ENCODE results near the gene SMTN.
"Not testable (repeated sequence)": the region's sequence is repeated elsewhere in the genome, so short reads cannot be mapped to it uniquely, and the experiment has no call there.

Gene SMTN

DNA sequence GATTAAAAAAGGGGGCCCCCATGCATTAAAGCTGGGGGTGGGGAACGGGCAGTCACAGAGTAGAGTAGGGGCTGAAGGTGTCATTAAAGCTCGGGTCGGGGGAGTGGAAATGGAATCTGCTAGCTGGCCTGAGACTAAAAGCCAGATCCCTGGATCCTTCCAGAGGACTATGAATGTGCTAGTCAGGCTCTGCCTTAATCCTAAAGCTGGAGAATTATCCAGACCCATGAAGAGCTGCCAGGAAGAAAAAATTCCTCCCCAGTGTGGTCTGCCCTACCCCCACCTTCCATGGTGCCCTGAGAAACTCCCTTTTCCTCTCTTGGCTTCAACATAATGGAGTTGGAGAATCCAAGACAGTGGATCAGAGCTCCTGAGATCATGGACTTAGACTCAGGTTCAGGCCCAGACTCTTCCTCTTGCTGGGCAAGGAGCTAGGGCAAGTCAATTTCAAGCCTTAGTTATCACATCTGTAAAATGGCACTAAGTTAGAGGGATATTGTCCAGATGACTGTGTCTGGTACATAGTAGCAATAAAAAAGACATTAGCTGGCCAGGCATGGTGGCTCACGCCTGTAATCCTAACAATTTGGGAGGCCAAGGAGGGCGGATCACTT is 24.0 kb upstream of the SMTN start:
- Histone ChIP-seq H3K27me3 (replicated peaks; ENCODE audit: insufficient read depth, low read length) (no peaks in the 10 kb centered on the region), H3K79me2 (ENCODE audit: low read length) (no peaks in the 10 kb centered on the region), H3K36me3 (replicated peaks; ENCODE audit: insufficient read depth, low read length) (no peaks in the 10 kb centered on the region), H3K9me3 (replicated peaks; ENCODE audit: insufficient read depth, low read length) (no peaks in the 10 kb centered on the region), H3K9me2 (replicated peaks; ENCODE audit: insufficient read depth, low read length) (no peaks in the 10 kb centered on the region), H3K4me3 (ENCODE audit: low read length) (no peak overlapping the region), H3K9ac (ENCODE audit: low read length) (no peak overlapping the region), H2AFZ (ENCODE audit: low read length) (no peak overlapping the region), H3K4me2 (ENCODE audit: low read depth, low read length) (no peak overlapping the region), H3K27ac (ENCODE audit: low read length) (no peak overlapping the region), H3K4me1 (ENCODE audit: low read length) (no peaks in the 10 kb centered on the region), H4K20me1 (ENCODE audit: insufficient read depth, low read length) (no peaks in the 10 kb centered on the region), H3F3A (ENCODE audit: insufficient read depth, low read length) (no peaks in the 10 kb centered on the region)
- no peak for TF ChIP-seq EZH2 (optimal IDR thresholded peaks at IDR 0.05; ENCODE audit: low read depth, low read length)
- TF ChIP-seq, protein P1, sequence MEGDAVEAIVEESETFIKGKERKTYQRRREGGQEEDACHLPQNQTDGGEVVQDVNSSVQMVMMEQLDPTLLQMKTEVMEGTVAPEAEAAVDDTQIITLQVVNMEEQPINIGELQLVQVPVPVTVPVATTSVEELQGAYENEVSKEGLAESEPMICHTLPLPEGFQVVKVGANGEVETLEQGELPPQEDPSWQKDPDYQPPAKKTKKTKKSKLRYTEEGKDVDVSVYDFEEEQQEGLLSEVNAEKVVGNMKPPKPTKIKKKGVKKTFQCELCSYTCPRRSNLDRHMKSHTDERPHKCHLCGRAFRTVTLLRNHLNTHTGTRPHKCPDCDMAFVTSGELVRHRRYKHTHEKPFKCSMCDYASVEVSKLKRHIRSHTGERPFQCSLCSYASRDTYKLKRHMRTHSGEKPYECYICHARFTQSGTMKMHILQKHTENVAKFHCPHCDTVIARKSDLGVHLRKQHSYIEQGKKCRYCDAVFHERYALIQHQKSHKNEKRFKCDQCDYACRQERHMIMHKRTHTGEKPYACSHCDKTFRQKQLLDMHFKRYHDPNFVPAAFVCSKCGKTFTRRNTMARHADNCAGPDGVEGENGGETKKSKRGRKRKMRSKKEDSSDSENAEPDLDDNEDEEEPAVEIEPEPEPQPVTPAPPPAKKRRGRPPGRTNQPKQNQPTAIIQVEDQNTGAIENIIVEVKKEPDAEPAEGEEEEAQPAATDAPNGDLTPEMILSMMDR (IDR thresholded peaks at IDR 0.05; ENCODE audit: low read length), result no peak
- no peak for TF ChIP-seq EZH2phosphoT487 (IDR thresholded peaks at IDR 0.05; ENCODE audit: low read length)
- no peak for DNase-seq

GRCh38 chr22:31059663-31060062 is 21.5 kb upstream of the SMTN start:
- H3K9me2 ChIP-seq (replicated peaks; ENCODE audit: insufficient read depth, low read length); H3K9ac ChIP-seq (ENCODE audit: low read length): not testable (repeated sequence)

DNA sequence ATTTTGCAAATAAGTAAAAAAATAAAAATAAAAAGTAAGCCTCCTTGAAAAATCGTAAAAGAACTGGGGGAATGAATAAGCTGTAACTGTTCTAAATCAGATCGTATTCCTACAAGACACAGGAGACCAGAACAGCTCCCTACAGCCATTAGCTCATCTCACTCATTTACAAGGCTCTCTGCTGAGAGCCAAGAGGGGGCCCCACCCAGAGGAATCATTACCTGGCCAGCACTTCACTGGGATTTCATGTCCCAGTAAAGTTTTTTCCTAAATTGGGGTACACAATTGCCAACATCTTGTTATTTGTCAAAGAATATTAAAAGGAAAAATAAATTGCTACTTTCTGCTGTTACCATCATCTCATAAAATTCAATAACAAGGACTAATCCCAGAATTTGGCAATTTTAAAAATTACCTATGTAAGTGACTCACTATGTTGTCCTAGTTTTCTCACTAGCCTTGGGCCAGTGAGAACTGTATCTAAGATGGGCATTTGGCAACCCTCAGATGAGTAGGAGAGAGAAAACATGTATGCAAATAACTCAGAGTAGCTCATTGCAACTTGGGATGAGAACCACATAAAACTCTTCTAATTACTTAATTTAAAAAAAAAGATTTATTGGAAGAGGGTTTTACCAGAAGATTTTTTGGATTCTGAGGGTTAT is 18.4 kb upstream of the SMTN start:
- H3K79me2 ChIP-seq (ENCODE audit: low read length), result no peaks in the 10 kb centered on the region
- H2AFZ ChIP-seq (ENCODE audit: low read length), result no peak overlapping the region
- H3K36me3 ChIP-seq (replicated peaks; ENCODE audit: insufficient read depth, low read length), result no peaks in the 10 kb centered on the region
- no peaks in the 10 kb centered on the region for H3K27me3 ChIP-seq (replicated peaks; ENCODE audit: insufficient read depth, low read length)
- no peak overlapping the region for H3K4me3 ChIP-seq (ENCODE audit: low read length)
- no peak for DNase-seq
- no peak overlapping the region for H3K9ac ChIP-seq (ENCODE audit: low read length)
- no peaks in the 10 kb centered on the region for H3K9me2 ChIP-seq (replicated peaks; ENCODE audit: insufficient read depth, low read length)
- no peak overlapping the region for H3K27ac ChIP-seq (ENCODE audit: low read length)
- H3F3A ChIP-seq (ENCODE audit: insufficient read depth, low read length), result no peaks in the 10 kb centered on the region
- H4K20me1 ChIP-seq (ENCODE audit: insufficient read depth, low read length), result no peaks in the 10 kb centered on the region
- no peak overlapping the region for H3K4me2 ChIP-seq (ENCODE audit: low read depth, low read length)
- no peak for TF ChIP-seq EZH2 (optimal IDR thresholded peaks at IDR 0.05; ENCODE audit: low read depth, low read length)
- no peak for TF ChIP-seq EZH2phosphoT487 (IDR thresholded peaks at IDR 0.05; ENCODE audit: low read length)
- TF ChIP-seq, protein P1 (IDR thresholded peaks at IDR 0.05; ENCODE audit: low read length), result no peak
- H3K9me3 ChIP-seq (replicated peaks; ENCODE audit: insufficient read depth, low read length), result no peaks in the 10 kb centered on the region
- H3K4me1 ChIP-seq (ENCODE audit: low read length), result no peaks in the 10 kb centered on the region

More at GRCh38 chr22:31059663-31060062, 21.5 kb upstream of the SMTN start:
- H4K20me1 ChIP-seq (ENCODE audit: insufficient read depth, low read length); H3K79me2 ChIP-seq (ENCODE audit: low read length); H3K4me1 ChIP-seq (ENCODE audit: low read length); H3K4me2 ChIP-seq (ENCODE audit: low read depth, low read length); H3K27ac ChIP-seq (ENCODE audit: low read length); H3F3A ChIP-seq (ENCODE audit: insufficient read depth, low read length); H3K27me3 ChIP-seq (replicated peaks; ENCODE audit: insufficient read depth, low read length); H3K4me3 ChIP-seq (ENCODE audit: low read length); H3K9me3 ChIP-seq (replicated peaks; ENCODE audit: insufficient read depth, low read length); DNase-seq; H2AFZ ChIP-seq (ENCODE audit: low read length); H3K36me3 ChIP-seq (replicated peaks; ENCODE audit: insufficient read depth, low read length): not testable (repeated sequence)

DNA sequence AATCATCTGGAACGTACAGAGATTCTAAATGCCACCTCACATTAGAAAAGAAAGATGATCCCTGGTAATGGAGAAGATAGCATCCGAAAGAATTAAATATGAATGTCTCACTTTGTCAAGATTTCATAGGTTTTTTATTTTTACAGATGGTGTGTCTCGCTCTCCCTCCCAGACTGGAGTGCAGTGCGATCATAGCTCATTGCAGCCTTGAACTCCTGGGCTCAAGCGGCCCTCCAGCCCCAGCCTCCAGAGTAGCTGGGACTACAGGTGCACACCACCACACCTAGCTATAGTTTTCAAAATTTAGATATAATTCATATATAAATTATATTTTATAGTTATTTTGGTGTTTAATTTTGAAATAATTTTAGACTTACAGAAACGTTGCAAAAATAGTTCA is 16.7 kb upstream of the SMTN start:
- Histone ChIP-seq H3F3A (ENCODE audit: insufficient read depth, low read length) (no peaks in the 10 kb centered on the region), H3K27me3 (replicated peaks; ENCODE audit: insufficient read depth, low read length) (no peaks in the 10 kb centered on the region), H3K9me2 (replicated peaks; ENCODE audit: insufficient read depth, low read length) (no peaks in the 10 kb centered on the region), H3K36me3 (replicated peaks; ENCODE audit: insufficient read depth, low read length) (no peaks in the 10 kb centered on the region), H3K9ac (ENCODE audit: low read length) (no peak overlapping the region), H3K4me2 (ENCODE audit: low read depth, low read length) (peak overlapping the region; percentile 10; the same call in 1 of the 2 replicates), H3K4me3 (ENCODE audit: low read length) (peak overlapping the region; percentile 47), H3K79me2 (ENCODE audit: low read length) (no peaks in the 10 kb centered on the region), H3K27ac (ENCODE audit: low read length) (no peak overlapping the region), H2AFZ (ENCODE audit: low read length) (peak overlapping the region; percentile 54), H4K20me1 (ENCODE audit: insufficient read depth, low read length) (no peaks in the 10 kb centered on the region), H3K4me1 (ENCODE audit: low read length) (no peaks in the 10 kb centered on the region), H3K9me3 (replicated peaks; ENCODE audit: insufficient read depth, low read length) (no peaks in the 10 kb centered on the region)
- DNase-seq, result no peak
- TF ChIP-seq, protein P1 (IDR thresholded peaks at IDR 0.05; ENCODE audit: low read length), result no peak
- no peak for TF ChIP-seq EZH2 (optimal IDR thresholded peaks at IDR 0.05; ENCODE audit: low read depth, low read length)
- TF ChIP-seq EZH2phosphoT487 (IDR thresholded peaks at IDR 0.05; ENCODE audit: low read length), result no peak

All from MM.1S (cell line).